Measurements from ENCODE around the gene NOX4.
"Not testable (repeated sequence)": the region's sequence is repeated elsewhere in the genome, so short reads cannot be mapped to it uniquely, and the experiment has no call there.

Gene NOX4

GRCh38 chr11:89421718-89422117, 69.5 kb downstream of the NOX4 start:
- Histone ChIP-seq H3K9me3 (replicated peaks in 1 of 2; ENCODE audit: control insufficient read depth in 2 of 2, insufficient read depth in 1 of 2, low read depth in 1 of 2, low read length in 2 of 2) (peaks cover 0 to 2% of the 10 kb centered on the region in 2 donors), H3K27ac (replicated peaks; ENCODE audit: low read length) (no peak overlapping the region), H2BK120ac (ENCODE audit: low read depth, low read length) (no peak overlapping the region), H2BK15ac (ENCODE audit: low read length) (no peak overlapping the region), H3K9ac (ENCODE audit: low read depth, low read length, poor library complexity) (no peak overlapping the region), H3K79me1 (ENCODE audit: low read depth, low read length) (no peaks in the 10 kb centered on the region), H3K18ac (ENCODE audit: low read length) (no peak overlapping the region), H2BK12ac (ENCODE audit: low read length) (no peak overlapping the region), H4K8ac (ENCODE audit: low read depth, low read length) (no peak overlapping the region), H2AK5ac (ENCODE audit: low read depth, low read length) (no peak overlapping the region), H3K27me3 (ENCODE audit: control insufficient read depth in 3 of 3, insufficient read depth in 3 of 3, low read depth in 1 of 3, low read length in 3 of 3) (no peaks in the 10 kb centered on the region), H3K23ac (ENCODE audit: low read depth, low read length, poor library complexity) (no peak overlapping the region), H2BK5ac (ENCODE audit: low read length) (no peak overlapping the region), H3K4me1 (ENCODE audit: control insufficient read depth in 2 of 2, insufficient read depth in 1 of 2, low read depth in 1 of 2, low read length in 2 of 2) (no peaks in the 10 kb centered on the region), H3K4me2 (ENCODE audit: insufficient read depth, low read length, poor library complexity, severe bottlenecking) (no peak overlapping the region), H4K91ac (ENCODE audit: low read depth, low read length, poor library complexity) (no peak overlapping the region), H3K36me3 (replicated peaks in 1 of 2; ENCODE audit: control insufficient read depth in 2 of 2, insufficient read depth in 2 of 2, low read length in 2 of 2) (no peaks in the 10 kb centered on the region), H3K14ac (ENCODE audit: low read length) (no peak overlapping the region), H3K4ac (ENCODE audit: low read length) (no peak overlapping the region), H3K4me3 (ENCODE audit: low read length in 2 of 2) (no peak overlapping the region), H2AFZ (ENCODE audit: low read length) (no peak overlapping the region)
- WGBS, 2 donors (ENCODE audit: extremely low coverage in 2 of 2, insufficient read length in 2 of 2, insufficient replicate concordance in 1 of 2): no CpG with 5 or more reads among the region's 2 CpGs
- no peak for DNase-seq (ENCODE audit: low spot score)

DNA sequence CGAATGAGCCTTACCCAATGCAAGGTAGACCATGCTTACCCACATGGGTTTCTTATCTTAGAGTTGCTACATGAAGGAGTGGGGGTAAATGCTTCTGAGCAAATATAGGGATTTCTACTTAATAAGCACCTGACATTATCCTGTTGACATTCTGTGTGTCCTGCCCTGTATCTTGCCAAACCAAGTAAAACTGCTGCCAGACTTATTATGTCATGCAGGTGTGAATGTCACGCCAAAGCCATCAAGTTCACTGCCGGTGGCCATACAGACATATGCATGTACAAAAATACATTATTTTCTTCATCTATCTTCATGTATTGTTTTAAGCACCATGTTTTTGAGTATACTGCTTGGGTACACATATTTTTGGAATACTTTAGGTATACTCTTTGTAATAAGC, 70.2 kb downstream of the NOX4 start:
- no CpG with 5 or more reads among the region's 3 CpGs for WGBS, 2 donors (ENCODE audit: extremely low coverage in 2 of 2, insufficient read length in 2 of 2, insufficient replicate concordance in 1 of 2)

DNA sequence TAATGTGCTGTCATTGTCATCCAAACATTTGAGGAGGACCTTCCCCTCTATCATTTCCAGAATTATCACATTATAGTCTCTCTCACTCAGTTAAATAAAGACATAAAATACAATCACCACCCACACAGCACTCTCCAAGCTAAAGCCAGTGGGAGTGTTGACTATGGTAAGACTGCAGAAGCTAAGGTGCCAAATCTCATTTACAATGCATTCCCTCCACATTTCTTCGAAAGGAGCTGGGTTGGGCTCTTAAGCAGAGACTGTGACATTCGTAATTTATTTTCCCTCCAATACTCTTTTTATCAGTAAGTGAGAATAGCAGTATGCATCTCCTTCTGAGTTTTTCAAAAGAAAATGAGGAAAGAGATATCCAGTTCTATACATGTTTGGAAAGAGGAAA, 74.2 kb downstream of the NOX4 start:
- no CpG with 5 or more reads among the region's 2 CpGs for WGBS, 2 donors (ENCODE audit: extremely low coverage in 2 of 2, insufficient read length in 2 of 2, insufficient replicate concordance in 1 of 2)
- Histone ChIP-seq H2BK120ac (ENCODE audit: low read depth, low read length) (no peak overlapping the region), H2AK5ac (ENCODE audit: low read depth, low read length) (no peak overlapping the region)

More for the DNA sequence above, 70.2 kb downstream of the NOX4 start:
- Histone ChIP-seq H2AFZ (ENCODE audit: low read length) (no peak overlapping the region), H2BK120ac (ENCODE audit: low read depth, low read length) (no peak overlapping the region), H3K18ac (ENCODE audit: low read length) (no peak overlapping the region), H3K9ac (ENCODE audit: low read depth, low read length, poor library complexity) (no peak overlapping the region), H4K8ac (ENCODE audit: low read depth, low read length) (no peak overlapping the region), H4K91ac (ENCODE audit: low read depth, low read length, poor library complexity) (no peak overlapping the region), H3K79me1 (ENCODE audit: low read depth, low read length) (no peaks in the 10 kb centered on the region), H3K27me3 (ENCODE audit: control insufficient read depth in 3 of 3, insufficient read depth in 3 of 3, low read depth in 1 of 3, low read length in 3 of 3) (no peaks in the 10 kb centered on the region), H2BK5ac (ENCODE audit: low read length) (no peak overlapping the region), H3K23ac (ENCODE audit: low read depth, low read length, poor library complexity) (no peak overlapping the region), H2BK15ac (ENCODE audit: low read length) (no peak overlapping the region), H2BK12ac (ENCODE audit: low read length) (no peak overlapping the region), H2AK5ac (ENCODE audit: low read depth, low read length) (no peak overlapping the region), H3K4me2 (ENCODE audit: insufficient read depth, low read length, poor library complexity, severe bottlenecking) (no peak overlapping the region), H3K4me3 (ENCODE audit: low read length in 2 of 2) (no peak overlapping the region), H3K9me3 (replicated peaks in 1 of 2; ENCODE audit: control insufficient read depth in 2 of 2, insufficient read depth in 1 of 2, low read depth in 1 of 2, low read length in 2 of 2) (no peaks in the 10 kb centered on the region), H3K4me1 (ENCODE audit: control insufficient read depth in 2 of 2, insufficient read depth in 1 of 2, low read depth in 1 of 2, low read length in 2 of 2) (no peaks in the 10 kb centered on the region), H3K27ac (replicated peaks; ENCODE audit: low read length) (no peak overlapping the region), H3K36me3 (replicated peaks in 1 of 2; ENCODE audit: control insufficient read depth in 2 of 2, insufficient read depth in 2 of 2, low read length in 2 of 2) (no peaks in the 10 kb centered on the region), H3K4ac (ENCODE audit: low read length) (no peak overlapping the region), H3K14ac (ENCODE audit: low read length) (no peak overlapping the region)
- no peak for DNase-seq (ENCODE audit: low spot score)

DNA sequence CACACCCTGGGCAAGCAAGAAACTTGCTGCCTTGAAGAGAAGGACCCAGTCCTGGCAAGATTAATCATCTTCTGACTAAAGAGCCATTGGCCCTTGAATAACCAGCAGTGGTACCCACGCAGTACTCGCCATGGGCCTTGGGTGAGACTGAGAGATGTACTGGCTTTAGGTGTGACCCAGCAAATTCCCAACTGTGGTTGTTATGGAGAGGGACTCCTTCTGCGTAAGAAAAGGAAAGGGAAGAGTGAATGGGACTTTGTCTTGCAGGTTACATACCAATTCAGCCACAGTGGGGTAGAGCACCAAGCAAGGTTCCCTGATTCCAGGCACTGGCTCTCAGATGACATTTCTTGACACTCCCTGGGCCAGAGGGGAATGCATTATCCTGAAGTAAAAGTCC, 80.1 kb downstream of the NOX4 start:
- not testable (repeated sequence) for H3K4me2 ChIP-seq (ENCODE audit: insufficient read depth, low read length, poor library complexity, severe bottlenecking); DNase-seq (ENCODE audit: low spot score); H3K27me3 ChIP-seq (ENCODE audit: control insufficient read depth in 3 of 3, insufficient read depth in 3 of 3, low read depth in 1 of 3, low read length in 3 of 3); H3K18ac ChIP-seq (ENCODE audit: low read length); H2BK5ac ChIP-seq (ENCODE audit: low read length); H3K4me1 ChIP-seq (ENCODE audit: control insufficient read depth in 2 of 2, insufficient read depth in 1 of 2, low read depth in 1 of 2, low read length in 2 of 2); H3K14ac ChIP-seq (ENCODE audit: low read length); H3K27ac ChIP-seq (replicated peaks; ENCODE audit: low read length); H4K8ac ChIP-seq (ENCODE audit: low read depth, low read length); H3K23ac ChIP-seq (ENCODE audit: low read depth, low read length, poor library complexity); H3K79me1 ChIP-seq (ENCODE audit: low read depth, low read length); H2BK120ac ChIP-seq (ENCODE audit: low read depth, low read length); H2BK12ac ChIP-seq (ENCODE audit: low read length); H2AFZ ChIP-seq (ENCODE audit: low read length); H3K4ac ChIP-seq (ENCODE audit: low read length); H3K36me3 ChIP-seq (replicated peaks in 1 of 2; ENCODE audit: control insufficient read depth in 2 of 2, insufficient read depth in 2 of 2, low read length in 2 of 2); H2BK15ac ChIP-seq (ENCODE audit: low read length); H3K9me3 ChIP-seq (replicated peaks in 1 of 2; ENCODE audit: control insufficient read depth in 2 of 2, insufficient read depth in 1 of 2, low read depth in 1 of 2, low read length in 2 of 2); H4K91ac ChIP-seq (ENCODE audit: low read depth, low read length, poor library complexity); H2AK5ac ChIP-seq (ENCODE audit: low read depth, low read length); H3K4me3 ChIP-seq (ENCODE audit: low read length in 2 of 2); H3K9ac ChIP-seq (ENCODE audit: low read depth, low read length, poor library complexity)
- no CpG with 5 or more reads among the region's 3 CpGs for WGBS, 2 donors (ENCODE audit: extremely low coverage in 2 of 2, insufficient read length in 2 of 2, insufficient replicate concordance in 1 of 2)

More for the DNA sequence above, 74.2 kb downstream of the NOX4 start:
- H3K4ac ChIP-seq (ENCODE audit: low read length): no peak overlapping the region
- H3K14ac ChIP-seq (ENCODE audit: low read length): no peak overlapping the region
- no peak overlapping the region for H4K91ac ChIP-seq (ENCODE audit: low read depth, low read length, poor library complexity)
- no peak overlapping the region for H3K4me2 ChIP-seq (ENCODE audit: insufficient read depth, low read length, poor library complexity, severe bottlenecking)
- no peak overlapping the region for H3K9ac ChIP-seq (ENCODE audit: low read depth, low read length, poor library complexity)
- H2BK15ac ChIP-seq (ENCODE audit: low read length): no peak overlapping the region
- H3K4me3 ChIP-seq (ENCODE audit: low read length in 2 of 2): no peak overlapping the region
- no peaks in the 10 kb centered on the region for H3K36me3 ChIP-seq (replicated peaks in 1 of 2; ENCODE audit: control insufficient read depth in 2 of 2, insufficient read depth in 2 of 2, low read length in 2 of 2)
- H3K27ac ChIP-seq (replicated peaks; ENCODE audit: low read length): no peak overlapping the region
- H3K9me3 ChIP-seq (replicated peaks in 1 of 2; ENCODE audit: control insufficient read depth in 2 of 2, insufficient read depth in 1 of 2, low read depth in 1 of 2, low read length in 2 of 2): no peaks in the 10 kb centered on the region
- no peak overlapping the region for H2BK5ac ChIP-seq (ENCODE audit: low read length)
- no peak for DNase-seq (ENCODE audit: low spot score)
- no peak overlapping the region for H3K23ac ChIP-seq (ENCODE audit: low read depth, low read length, poor library complexity)
- H3K4me1 ChIP-seq (ENCODE audit: control insufficient read depth in 2 of 2, insufficient read depth in 1 of 2, low read depth in 1 of 2, low read length in 2 of 2): no peaks in the 10 kb centered on the region
- H3K27me3 ChIP-seq (ENCODE audit: control insufficient read depth in 3 of 3, insufficient read depth in 3 of 3, low read depth in 1 of 3, low read length in 3 of 3): no peaks in the 10 kb centered on the region
- H4K8ac ChIP-seq (ENCODE audit: low read depth, low read length): no peak overlapping the region
- H3K79me1 ChIP-seq (ENCODE audit: low read depth, low read length): no peaks in the 10 kb centered on the region
- no peak overlapping the region for H2AFZ ChIP-seq (ENCODE audit: low read length)
- H2BK12ac ChIP-seq (ENCODE audit: low read length): no peak overlapping the region
- no peak overlapping the region for H3K18ac ChIP-seq (ENCODE audit: low read length)
